Kidney (tissue), 14 donors: ENCODE results near the gene C20orf204. TPM values are rescaled to one million over a fixed set of nuclear protein-coding genes. Genes with fewer than 3 reads are reported as not detected.
"Not testable (repeated sequence)": the region's sequence is repeated elsewhere in the genome, so short reads cannot be mapped to it uniquely, and the experiment has no call there.

Source experiments
- DNase-seq, 5 donors: peaks; one replicate each; pipeline ENCODE4 v3.0.0-alpha.2; 2013 to 2020
- FAIRE-seq: peaks from 2 replicates; lab custom pipeline; 2012; peaks lifted over from hg19 to GRCh38; lab: Jason Lieb, UNC
- H3K27ac ChIP-seq, 2 donors: one replicate each; pipeline ENCODE4 v1.7.0; 2013; ENCODE audit warnings: low read depth in 2 of 2, low read length in 2 of 2, inconsistent platforms in 1 of 2
- H3K27me3 ChIP-seq: one replicate; pipeline ENCODE4 v1.7.1; 2013; ENCODE audit warnings: low read length, inconsistent platforms; ENCODE audit not compliant: control insufficient read depth, insufficient read depth
- H3K36me3 ChIP-seq, 3 donors: one replicate each; pipeline versions ENCODE4 v1.7.0 to v1.7.1; 2013; ENCODE audit warnings: low read length in 3 of 3, control low read depth in 1 of 3, inconsistent platforms in 1 of 3; ENCODE audit not compliant: insufficient read depth in 3 of 3, control insufficient read depth in 2 of 3
- H3K4me1 ChIP-seq, 3 donors: one replicate each; pipeline versions ENCODE4 v1.7.0 to v1.7.1; 2013; ENCODE audit warnings: low read length in 3 of 3, inconsistent platforms in 1 of 3, low read depth in 1 of 3; ENCODE audit not compliant: control insufficient read depth in 2 of 3, insufficient read depth in 2 of 3
- H3K4me3 ChIP-seq, 3 donors: one replicate each; pipeline versions ENCODE4 v1.7.0 to v1.8.1; 2013; ENCODE audit warnings: low read length in 3 of 3, control low read depth in 1 of 3, inconsistent platforms in 1 of 3
- H3K9ac ChIP-seq, 3 donors: one replicate each; pipeline versions ENCODE4 v1.7.0 to v1.7.1; 2013; ENCODE audit warnings: low read length in 3 of 3, control low read depth in 1 of 3, inconsistent platforms in 1 of 3
- H3K9me3 ChIP-seq, 3 donors: one replicate each; pipeline versions ENCODE4 v1.7.0 to v1.7.1; 2013; ENCODE audit warnings: low read length in 3 of 3, control low read depth in 1 of 3, inconsistent platforms in 1 of 3; ENCODE audit not compliant: control insufficient read depth in 2 of 3, insufficient read depth in 1 of 3
- CTCF ChIP-seq: IDR thresholded peaks from 3 replicates; pipeline ENCODE4 v1.5.1; 2012; ENCODE audit warnings: mild to moderate bottlenecking, moderate library complexity, borderline replicate concordance; ENCODE audit not compliant: insufficient read depth; ENCODE audit errors: extremely low read depth
- intact Hi-C: fragments of 100-400 bp; cut with DNase I; formaldehyde crosslinking; loops from one replicate; pipeline ENCODE4 v1.11.1; 2022
- microRNA-seq: library from miRNA; unstranded; fragments of <30 nt; microRNA quantifications from one replicate; pipeline ENCODE4 v1.2.0, GENCODE V29; 2020
- polyA plus RNA-seq: library from polyadenylated mRNA; stranded (reverse); fragments of 350-450 nt; fragmentation: Illumina TruSeq; extraction: RNeasy Lipid Tissue Mini Kit (QIAGEN cat#74804); gene quantifications from one replicate; pipeline ENCODE4 v1.2.3, GENCODE V29; 2014; ENCODE audit warnings: low read depth, low replicate concordance; ENCODE audit not compliant: insufficient read depth
- total RNA-seq: library from RNA; stranded (reverse); fragmentation: NEBNext Ultra II Directional; extraction: Animal tissue kit (Norgen Biotek cat#: 25700); gene quantifications from one replicate; pipeline ENCODE4 v1.2.1, GENCODE V29; 2021
- donor health status: control.
- donor health status: control.
- donor health status: control.
- donor health status: control.
- donor health status: control.
- donor health status: DM: yes; HTN: yes; CAD: no.
- donor health status: Normal renal cell carcinoma (clear cell type).

The C20orf204 gene
- total and polyA plus RNA-seq, 2 donors from 2014 or later, result 0.75 to 2.4 TPM

DNA sequence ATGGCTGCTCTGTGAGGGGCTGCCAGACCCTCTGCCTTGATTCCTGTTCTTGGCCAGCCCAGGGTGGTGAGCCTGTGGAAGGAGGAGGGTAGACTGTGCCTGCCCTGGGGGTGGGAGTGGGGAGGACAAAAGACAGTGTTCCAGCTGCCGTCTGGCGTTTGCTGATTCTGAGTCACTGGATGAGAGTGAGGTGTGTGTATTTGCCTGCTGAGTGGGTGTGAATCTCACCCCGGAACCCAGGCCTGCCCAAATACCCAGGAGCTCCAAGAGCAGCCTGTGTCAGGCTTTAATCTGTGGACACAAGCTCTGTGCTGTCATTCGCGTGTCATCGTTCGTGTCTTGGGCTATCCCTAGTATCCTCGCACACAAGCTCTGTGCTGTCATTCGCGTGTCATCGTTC lies 50.8 kb downstream of the C20orf204 start:
- H3K4me1 ChIP-seq, result peaks cover 0 to 4% (median 0%) of the 10 kb centered on the region in 3 donors
- no peak overlapping the region for H3K9ac ChIP-seq
- no peak for TF ChIP-seq CTCF
- peaks cover 6% of the 10 kb centered on the region for H3K27me3 ChIP-seq
- FAIRE-seq, result no peak
- no peak overlapping the region for H3K4me3 ChIP-seq
- H3K9me3 ChIP-seq, result no peaks in the 10 kb centered on the region
- no peak for DNase-seq
- no peak overlapping the region for H3K27ac ChIP-seq
- intact Hi-C loops, result no loop called here
- H3K36me3 ChIP-seq, result no peaks in the 10 kb centered on the region

GRCh38 chr20:64087226-64087825 lies 51.3 kb downstream of the C20orf204 start:
- H3K27ac ChIP-seq, H3K9ac ChIP-seq, H3K9me3 ChIP-seq, FAIRE-seq, DNase-seq, H3K36me3 ChIP-seq, H3K27me3 ChIP-seq, H3K4me3 ChIP-seq, H3K4me1 ChIP-seq, intact Hi-C loops: not testable (repeated sequence)

DNA sequence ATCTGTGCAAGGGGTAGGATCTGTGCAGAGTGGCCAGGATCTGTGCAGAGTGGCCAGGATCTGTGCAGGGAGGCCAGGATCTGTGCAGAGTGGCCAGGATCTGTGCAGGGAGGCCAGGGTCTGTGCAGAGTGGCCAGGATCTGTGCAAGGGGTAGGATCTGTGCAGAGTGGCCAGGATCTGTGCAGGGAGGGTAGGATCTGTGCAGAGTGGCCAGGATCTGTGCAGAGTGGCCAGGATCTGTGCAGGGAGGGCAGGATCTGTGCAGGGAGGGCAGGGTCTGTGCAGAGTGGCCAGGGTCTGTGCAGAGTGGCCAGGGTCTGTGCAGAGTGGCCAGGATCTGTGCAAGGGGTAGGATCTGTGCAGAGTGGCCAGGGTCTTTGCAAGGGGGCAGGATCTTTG lies 52.6 kb downstream of the C20orf204 start:
- H3K4me1 ChIP-seq, H3K27ac ChIP-seq, H3K9ac ChIP-seq, H3K4me3 ChIP-seq, H3K36me3 ChIP-seq, H3K27me3 ChIP-seq, DNase-seq, intact Hi-C loops, H3K9me3 ChIP-seq, FAIRE-seq: not testable (repeated sequence)

Small RNA genes within 50 kb of the gene (microRNA-seq; reads per million reads assigned to microRNA genes)
- gene MIR6813, result not detected

Other genes starting within 250 kb of the C20orf204 start
- gene ZBTB46, start 204.9 kb upstream of the C20orf204 start, total RNA-seq, result 24.0 TPM
- gene ZBTB46, start 204.9 kb upstream of the C20orf204 start, polyA plus RNA-seq, result 4.5 TPM
- gene ABHD16B, start 174.7 kb upstream of the C20orf204 start, total RNA-seq, result not detected
- not detected for gene ABHD16B, start 174.7 kb upstream of the C20orf204 start, polyA plus RNA-seq
- gene TPD52L2, start 170.9 kb upstream of the C20orf204 start, total RNA-seq, result 78.0 TPM
- 73.1 TPM for gene TPD52L2, start 170.9 kb upstream of the C20orf204 start, polyA plus RNA-seq
- 52.3 TPM for gene DNAJC5, start 141.1 kb upstream of the C20orf204 start, total RNA-seq
- 24.4 TPM for gene DNAJC5, start 141.1 kb upstream of the C20orf204 start, polyA plus RNA-seq
- gene UCKL1, start 79.8 kb upstream of the C20orf204 start, total RNA-seq, result 39.8 TPM
- gene UCKL1, start 79.8 kb upstream of the C20orf204 start, polyA plus RNA-seq, result 39.3 TPM
- 19.2 TPM for gene ZNF512B, start 66.3 kb upstream of the C20orf204 start, total RNA-seq
- gene ZNF512B, start 66.3 kb upstream of the C20orf204 start, polyA plus RNA-seq, result 8.6 TPM
- 7.9 TPM for gene SAMD10, start 56.5 kb upstream of the C20orf204 start, total RNA-seq
- 8.5 TPM for gene SAMD10, start 56.5 kb upstream of the C20orf204 start, polyA plus RNA-seq
- 73.3 TPM for gene PRPF6, start 55.0 kb upstream of the C20orf204 start, total RNA-seq
- gene PRPF6, start 55.0 kb upstream of the C20orf204 start, polyA plus RNA-seq, result 51.3 TPM
- gene SOX18, start 13.5 kb downstream of the C20orf204 start, total RNA-seq, result 56.7 TPM
- 36.5 TPM for gene SOX18, start 13.5 kb downstream of the C20orf204 start, polyA plus RNA-seq
- 53.8 TPM for gene TCEA2, start 27.0 kb downstream of the C20orf204 start, total RNA-seq
- 90.9 TPM for gene TCEA2, start 27.0 kb downstream of the C20orf204 start, polyA plus RNA-seq
- gene RGS19, start 43.3 kb downstream of the C20orf204 start, total RNA-seq, result 20.2 TPM
- gene RGS19, start 43.3 kb downstream of the C20orf204 start, polyA plus RNA-seq, result 6.8 TPM
- 1.2 TPM for gene OPRL1, start 43.9 kb downstream of the C20orf204 start, total RNA-seq
- 0.39 TPM for gene OPRL1, start 43.9 kb downstream of the C20orf204 start, polyA plus RNA-seq
- 0.31 TPM for gene LKAAEAR1, start 48.2 kb downstream of the C20orf204 start, total RNA-seq
- not detected for gene LKAAEAR1, start 48.2 kb downstream of the C20orf204 start, polyA plus RNA-seq
- gene NPBWR2, start 71.4 kb downstream of the C20orf204 start, total RNA-seq, result not detected
- gene NPBWR2, start 71.4 kb downstream of the C20orf204 start, polyA plus RNA-seq, result not detected
- gene MYT1, start 128.3 kb downstream of the C20orf204 start, total RNA-seq, result not detected
- not detected for gene MYT1, start 128.3 kb downstream of the C20orf204 start, polyA plus RNA-seq
- 53.8 TPM for gene PCMTD2, start 219.6 kb downstream of the C20orf204 start, total RNA-seq
- gene PCMTD2, start 219.6 kb downstream of the C20orf204 start, polyA plus RNA-seq, result 25.0 TPM